ENCODE measurements around the gene CORIN. TPM values are rescaled to one million over a fixed set of nuclear protein-coding genes. Genes with fewer than 3 reads are reported as not detected.

Gene CORIN
- total RNA-seq (2014; rRNA removed; shearing (Covaris generic); ENCODE audit: low replicate concordance): 0.20 TPM in 1 of 2 replicates, not detected in the other

GRCh38 chr4:47837908-47838294 lies at the start of gene CORIN:
Gene CORIN, minus strand, starts transcription at chr4:47838067. Its CDS starts 118 bp downstream, at chr4:47837949.
- no peak for DNase-seq (ENCODE audit: low read depth)
- in situ Hi-C loops (cut with HindIII; ENCODE audit: low pct_unique_long_range_greater_than_20kb, low sequenced_read_pairs): no loop called here

DNA sequence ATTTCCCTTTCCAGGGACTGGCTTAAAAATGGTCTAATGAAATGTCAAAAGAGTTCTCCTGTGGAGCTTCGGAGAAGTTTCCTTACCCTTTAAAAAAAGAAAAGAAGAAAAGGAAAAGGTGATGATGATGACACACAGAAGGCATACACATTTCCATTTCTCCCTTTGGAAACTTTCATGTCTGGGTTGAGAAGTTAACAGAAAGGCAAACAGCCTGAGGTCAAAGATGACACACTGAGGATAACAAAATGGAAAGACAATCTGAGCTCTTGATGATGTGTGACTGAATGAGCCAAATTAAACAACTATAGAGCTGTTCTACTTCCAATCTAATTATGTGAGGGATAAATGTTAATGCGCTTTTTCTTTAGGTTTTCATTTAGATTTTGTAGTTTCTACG lies 44.4 kb upstream of the CORIN start:
- in situ Hi-C loops (cut with HindIII; ENCODE audit: low pct_unique_long_range_greater_than_20kb, low sequenced_read_pairs): no loop called here
- no peak for DNase-seq (ENCODE audit: low read depth)

- DNase-seq (ENCODE audit: low read depth): no peak
- in situ Hi-C loops (cut with HindIII; ENCODE audit: low pct_unique_long_range_greater_than_20kb, low sequenced_read_pairs): no loop called here
Measured at GRCh38 chr4:47879458-47879857, 41.6 kb upstream of the CORIN start.

DNA sequence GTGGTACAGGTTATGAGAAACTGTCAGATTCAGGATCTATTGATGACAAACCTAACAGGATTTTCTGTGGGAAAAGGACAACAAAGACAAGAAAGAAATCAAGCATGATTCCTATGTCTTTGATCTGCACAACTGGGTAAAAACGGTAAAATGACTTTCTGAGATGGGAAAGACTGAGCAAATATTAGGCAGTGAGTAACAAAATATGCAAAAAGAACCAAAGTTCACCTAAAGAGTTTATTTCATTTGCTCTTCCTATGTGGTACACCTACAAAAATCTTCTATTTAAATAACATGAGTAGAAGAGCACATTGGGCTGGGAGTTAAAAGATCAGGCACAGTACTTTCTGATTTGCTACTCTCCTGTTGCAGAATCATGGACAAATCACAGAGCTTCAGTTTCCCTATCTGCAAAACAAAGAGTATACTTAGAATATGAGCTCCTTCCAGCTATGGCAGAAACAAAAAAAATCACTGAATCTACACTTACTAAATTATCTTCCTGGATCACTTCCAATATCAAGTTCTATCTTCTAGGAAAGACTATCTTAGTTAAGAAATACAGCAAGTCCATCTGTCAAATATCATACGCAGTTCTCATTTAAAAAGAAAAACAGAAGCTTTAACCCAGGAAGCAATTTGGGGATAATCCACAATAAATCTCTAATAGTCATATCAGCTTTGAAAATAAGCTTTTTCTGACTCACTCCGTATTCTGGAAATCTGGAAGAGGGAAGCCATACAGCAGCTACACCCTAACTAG lies 39.1 kb upstream of the CORIN start:
- in situ Hi-C loops (cut with HindIII; ENCODE audit: low pct_unique_long_range_greater_than_20kb, low sequenced_read_pairs): no loop called here
- no peak for DNase-seq (ENCODE audit: low read depth)

DNA sequence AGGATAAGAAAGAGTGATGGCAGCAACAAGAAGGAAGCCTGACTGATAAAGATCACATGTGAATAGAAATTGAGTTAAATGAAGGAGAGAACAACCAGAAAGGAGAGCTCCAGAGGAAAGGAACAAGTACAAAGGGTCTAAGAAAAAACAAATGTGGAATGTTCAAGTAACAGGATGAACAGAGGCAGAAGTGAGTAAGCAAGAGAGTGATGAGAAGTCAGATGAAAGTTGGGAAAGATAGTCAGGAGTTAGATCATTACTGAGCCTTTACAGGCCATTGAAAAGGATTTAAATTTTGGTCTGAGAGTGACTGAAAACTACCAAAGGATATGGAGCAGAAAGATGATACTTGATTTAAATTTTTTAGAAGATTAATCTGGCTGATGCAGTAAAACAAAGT lies 38.4 kb upstream of the CORIN start:
- DNase-seq (ENCODE audit: low read depth): no peak
- in situ Hi-C loops (cut with HindIII; ENCODE audit: low pct_unique_long_range_greater_than_20kb, low sequenced_read_pairs): no loop called here

- in situ Hi-C loops (cut with HindIII; ENCODE audit: low pct_unique_long_range_greater_than_20kb, low sequenced_read_pairs): no loop called here
- DNase-seq (ENCODE audit: low read depth): no peak
Measured at GRCh38 chr4:47873877-47874541, 36.1 kb upstream of the CORIN start.

DNA sequence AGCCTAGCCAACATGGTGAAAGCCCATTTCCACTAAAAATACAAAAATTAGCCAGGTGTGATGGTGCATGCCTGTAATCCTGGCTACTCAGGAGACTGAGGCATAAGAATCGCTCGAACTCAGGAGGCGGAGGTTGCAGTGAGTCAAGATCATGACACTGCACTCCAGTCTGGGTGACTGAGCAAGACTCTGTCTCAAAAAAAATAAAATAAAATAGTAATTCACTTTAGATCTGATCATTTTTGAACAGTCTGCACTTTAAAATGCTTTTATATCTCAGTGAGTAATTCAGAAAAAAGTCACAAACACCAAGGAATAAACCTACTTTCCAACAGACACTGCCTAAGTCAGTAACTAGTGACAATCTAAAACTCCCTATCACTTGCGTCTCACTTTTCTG lies 25.6 kb upstream of the CORIN start:
- DNase-seq (ENCODE audit: low read depth): no peak
- in situ Hi-C loops (cut with HindIII; ENCODE audit: low pct_unique_long_range_greater_than_20kb, low sequenced_read_pairs): no loop called here

DNA sequence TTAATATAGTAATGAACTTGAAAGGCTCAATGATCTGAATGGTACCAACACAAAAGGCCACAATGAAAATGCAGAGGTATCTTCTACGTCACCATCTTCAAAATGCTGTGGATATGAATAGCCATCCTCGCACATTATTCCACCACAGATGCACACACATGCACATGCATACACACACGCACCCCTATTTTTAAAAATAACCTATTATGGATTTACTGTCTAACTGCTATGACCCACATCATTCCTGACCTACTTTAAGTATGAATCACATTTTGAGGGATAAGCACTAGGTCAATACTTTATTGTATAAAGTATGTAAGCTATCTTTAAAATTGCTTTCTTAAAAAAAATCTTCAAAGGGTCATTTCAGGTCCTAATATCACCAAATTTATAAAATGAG lies 24.4 kb upstream of the CORIN start:
- in situ Hi-C loops (cut with HindIII; ENCODE audit: low pct_unique_long_range_greater_than_20kb, low sequenced_read_pairs): no loop called here
- no peak for DNase-seq (ENCODE audit: low read depth)

DNA sequence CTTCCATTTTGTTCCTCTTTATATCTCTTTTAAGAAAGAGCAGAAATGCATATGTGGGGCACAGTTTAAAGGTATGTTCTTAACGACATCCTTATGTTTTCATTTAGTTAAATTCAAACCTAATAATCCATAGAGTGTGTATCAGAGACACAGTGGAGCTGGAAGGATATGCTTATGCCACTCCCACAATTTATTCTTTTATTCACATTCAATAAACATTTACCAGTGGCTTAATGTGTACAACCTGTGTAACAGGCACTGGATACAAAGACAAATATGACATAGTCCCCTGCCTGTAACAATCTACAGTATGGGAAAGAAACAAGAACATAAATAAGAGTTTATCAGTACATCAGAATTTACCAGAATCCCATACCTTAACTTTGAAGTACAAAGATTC lies 22.4 kb upstream of the CORIN start:
- no peak for DNase-seq (ENCODE audit: low read depth)
- in situ Hi-C loops (cut with HindIII; ENCODE audit: low pct_unique_long_range_greater_than_20kb, low sequenced_read_pairs): no loop called here

DNA sequence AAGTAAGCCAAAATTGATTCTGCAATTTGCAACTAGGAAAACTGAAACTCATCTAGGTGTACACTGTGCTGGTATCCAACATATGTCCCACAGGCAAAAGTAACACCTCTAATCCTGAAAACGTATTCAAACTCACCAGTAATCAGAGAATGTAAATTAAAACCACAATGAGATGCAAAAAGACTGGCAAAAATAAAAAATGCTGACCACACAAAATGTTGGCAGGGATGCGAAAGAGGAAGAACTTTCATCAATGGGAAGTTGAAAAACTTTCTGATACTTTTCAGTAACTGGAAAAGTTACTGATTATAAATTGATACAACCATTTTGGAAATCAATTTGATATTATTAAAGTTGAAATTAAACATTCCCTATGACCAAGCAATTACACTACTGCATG lies 20.1 kb upstream of the CORIN start:
- in situ Hi-C loops (cut with HindIII; ENCODE audit: low pct_unique_long_range_greater_than_20kb, low sequenced_read_pairs): no loop called here
- DNase-seq (ENCODE audit: low read depth): no peak

DNA sequence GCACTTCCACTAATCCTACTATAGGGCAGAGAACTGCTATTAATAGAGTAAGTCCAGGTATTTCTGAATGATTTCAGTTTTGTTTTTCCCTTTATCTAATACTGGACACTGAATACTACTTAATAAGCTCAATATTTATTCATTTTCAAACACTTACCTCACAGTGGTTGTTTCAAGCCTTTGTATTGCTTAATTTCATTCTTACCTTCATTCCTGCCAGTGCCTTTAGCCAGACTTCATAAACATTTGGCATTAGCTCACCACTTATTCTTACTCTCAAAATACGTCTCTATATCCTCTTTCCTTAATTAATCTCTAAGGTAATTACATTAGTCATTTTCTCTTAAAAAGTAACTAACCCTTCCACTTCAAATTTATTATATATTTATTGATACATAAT lies 18.8 kb upstream of the CORIN start:
- in situ Hi-C loops (cut with HindIII; ENCODE audit: low pct_unique_long_range_greater_than_20kb, low sequenced_read_pairs): no loop called here
- DNase-seq (ENCODE audit: low read depth): no peak

DNA sequence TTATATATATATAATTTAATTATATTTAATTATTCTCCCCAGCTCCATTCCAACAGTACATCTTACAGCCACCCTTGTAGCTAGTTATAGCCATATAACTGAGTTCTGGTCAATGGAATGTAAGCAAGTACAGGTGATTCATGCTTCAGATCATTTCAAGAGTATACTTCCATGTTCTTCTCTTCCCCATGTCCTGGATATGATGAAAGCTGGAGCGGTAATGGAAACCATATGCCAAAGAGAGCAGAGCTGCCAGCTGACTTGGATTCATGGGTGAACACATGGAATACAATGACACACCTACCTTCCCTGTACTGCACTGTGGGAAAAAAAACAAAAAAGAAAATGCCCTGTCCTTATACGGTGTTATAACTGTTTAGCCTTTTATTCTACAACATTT lies 17.5 kb upstream of the CORIN start:
- in situ Hi-C loops (cut with HindIII; ENCODE audit: low pct_unique_long_range_greater_than_20kb, low sequenced_read_pairs): no loop called here
- DNase-seq (ENCODE audit: low read depth): no peak

- in situ Hi-C loops (cut with HindIII; ENCODE audit: low pct_unique_long_range_greater_than_20kb, low sequenced_read_pairs): no loop called here
- no peak for DNase-seq (ENCODE audit: low read depth)
Measured at GRCh38 chr4:47852136-47852535, 14.3 kb upstream of the CORIN start.

- in situ Hi-C loops (cut with HindIII; ENCODE audit: low pct_unique_long_range_greater_than_20kb, low sequenced_read_pairs): no loop called here
- no peak for DNase-seq (ENCODE audit: low read depth)
Measured at GRCh38 chr4:47849466-47849865, 11.6 kb upstream of the CORIN start.

DNA sequence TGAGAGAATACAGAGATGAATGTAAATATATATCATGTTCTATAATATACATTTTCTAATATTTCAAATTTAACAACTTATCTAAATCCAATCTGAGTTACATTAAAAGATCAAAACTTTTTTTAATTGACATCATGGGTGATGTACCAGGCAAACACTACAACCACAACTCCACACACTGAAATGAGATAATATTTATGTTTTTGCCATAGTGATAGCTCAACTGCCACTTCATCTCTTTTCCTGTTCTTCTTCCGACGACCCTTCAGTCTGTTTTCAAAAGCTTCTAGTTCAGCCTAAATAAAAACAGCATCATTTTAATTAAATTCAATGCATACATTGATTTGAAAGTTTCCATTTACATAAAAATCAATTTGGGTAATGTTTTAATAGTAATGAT lies 10.2 kb upstream of the CORIN start:
- in situ Hi-C loops (cut with HindIII; ENCODE audit: low pct_unique_long_range_greater_than_20kb, low sequenced_read_pairs): no loop called here
- no peak for DNase-seq (ENCODE audit: low read depth)

- in situ Hi-C loops (cut with HindIII; ENCODE audit: low pct_unique_long_range_greater_than_20kb, low sequenced_read_pairs): no loop called here
- no peak for DNase-seq (ENCODE audit: low read depth)
Measured at GRCh38 chr4:47842985-47843384, 5.1 kb upstream of the CORIN start.

- in situ Hi-C loops (cut with HindIII; ENCODE audit: low pct_unique_long_range_greater_than_20kb, low sequenced_read_pairs): no loop called here
Measured at GRCh38 chr4:47840291-47840690, 2.4 kb upstream of the CORIN start.

DNA sequence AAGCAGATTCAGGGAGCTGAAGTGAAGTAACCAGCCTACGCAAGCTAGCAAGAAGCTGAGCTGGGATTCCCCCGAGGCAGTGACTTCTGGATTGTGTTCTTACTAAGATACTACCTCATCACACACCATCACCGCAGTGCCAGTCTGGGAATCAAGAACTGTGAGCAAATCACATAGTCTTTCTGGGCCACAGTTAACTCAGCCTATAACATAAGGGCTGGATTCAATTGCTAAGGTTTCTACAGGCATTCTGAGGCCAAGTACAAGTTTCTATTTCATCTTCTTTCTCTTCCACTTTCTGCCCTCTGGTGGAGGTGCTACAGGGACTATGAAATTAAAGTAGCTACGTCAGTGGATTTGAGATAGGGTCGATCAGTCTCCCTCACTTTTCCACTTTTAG lies 1.4 kb upstream of the CORIN start:
- in situ Hi-C loops (cut with HindIII; ENCODE audit: low pct_unique_long_range_greater_than_20kb, low sequenced_read_pairs): no loop called here
- DNase-seq (ENCODE audit: low read depth): no peak

More at GRCh38 chr4:47840291-47840690, 2.4 kb upstream of the CORIN start:
- DNase-seq (ENCODE audit: low read depth): no peak

GRCh38 chr4:47838445-47838844 lies 578 bp upstream of the CORIN start:
- in situ Hi-C loops (cut with HindIII; ENCODE audit: low pct_unique_long_range_greater_than_20kb, low sequenced_read_pairs): no loop called here
- DNase-seq (ENCODE audit: low read depth): no peak
